ENCODE measurements around the gene ABCB6. TPM values are rescaled to one million over a fixed set of nuclear protein-coding genes. Genes with fewer than 3 reads are reported as not detected.

The ABCB6 gene
- polyA plus RNA-seq, 1 donor (not counting 4 experiments of a cell fraction or from before 2014, with no cell fraction given): 10.5 TPM

GRCh38 chr2:219178377-219179175 lies 40.2 kb downstream of the ABCB6 start:
- peaks cover 20% of the 10 kb centered on the region for H3K4me1 ChIP-seq (ENCODE audit: control insufficient read depth, extremely low read depth, insufficient read depth, low read length)
- FAIRE-seq (no peak), DNase-seq (ENCODE audit: low read depth, low spot score) (no peak)
- H3K4me3 ChIP-seq (ENCODE audit: control insufficient read depth in 2 of 3, extremely low read depth in 1 of 3, insufficient read depth in 2 of 3, low read depth in 1 of 3, low read length in 3 of 3): peak overlapping the region; percentile 81 to 90 (median 85)
- no peaks in the 10 kb centered on the region for H4K20me1 ChIP-seq (ENCODE audit: control insufficient read depth, extremely low read depth, insufficient read depth, low read length)
- no peaks in the 10 kb centered on the region for H3K9me3 ChIP-seq (ENCODE audit: control insufficient read depth, low read depth, low read length)
- peaks cover 31 to 33% of the 10 kb centered on the region in 2 experiments for H3K36me3 ChIP-seq (ENCODE audit: control insufficient read depth in 2 of 2, extremely low read depth in 1 of 2, insufficient read depth in 2 of 2, low read length in 2 of 2)
- peaks cover 2% of the 10 kb centered on the region for H3K9me1 ChIP-seq (ENCODE audit: control insufficient read depth, extremely low read depth, insufficient read depth, low read length)
- peak overlapping the region; percentile 95 for H3K9ac ChIP-seq (ENCODE audit: control insufficient read depth, extremely low read depth, insufficient read depth, low read length)
- TF ChIP-seq, protein P1, sequence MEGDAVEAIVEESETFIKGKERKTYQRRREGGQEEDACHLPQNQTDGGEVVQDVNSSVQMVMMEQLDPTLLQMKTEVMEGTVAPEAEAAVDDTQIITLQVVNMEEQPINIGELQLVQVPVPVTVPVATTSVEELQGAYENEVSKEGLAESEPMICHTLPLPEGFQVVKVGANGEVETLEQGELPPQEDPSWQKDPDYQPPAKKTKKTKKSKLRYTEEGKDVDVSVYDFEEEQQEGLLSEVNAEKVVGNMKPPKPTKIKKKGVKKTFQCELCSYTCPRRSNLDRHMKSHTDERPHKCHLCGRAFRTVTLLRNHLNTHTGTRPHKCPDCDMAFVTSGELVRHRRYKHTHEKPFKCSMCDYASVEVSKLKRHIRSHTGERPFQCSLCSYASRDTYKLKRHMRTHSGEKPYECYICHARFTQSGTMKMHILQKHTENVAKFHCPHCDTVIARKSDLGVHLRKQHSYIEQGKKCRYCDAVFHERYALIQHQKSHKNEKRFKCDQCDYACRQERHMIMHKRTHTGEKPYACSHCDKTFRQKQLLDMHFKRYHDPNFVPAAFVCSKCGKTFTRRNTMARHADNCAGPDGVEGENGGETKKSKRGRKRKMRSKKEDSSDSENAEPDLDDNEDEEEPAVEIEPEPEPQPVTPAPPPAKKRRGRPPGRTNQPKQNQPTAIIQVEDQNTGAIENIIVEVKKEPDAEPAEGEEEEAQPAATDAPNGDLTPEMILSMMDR (optimal IDR thresholded peaks at IDR 0.05 in 1 of 3, IDR thresholded peaks at IDR 0.05 in 1 of 3, conservative IDR thresholded peaks at IDR 0.05 in 1 of 3; ENCODE audit: extremely low read depth in 1 of 3, insufficient read depth in 2 of 3, low read length in 3 of 3): no peak
- no peak for TF ChIP-seq EZH2 (IDR thresholded peaks at IDR 0.05; ENCODE audit: low read length)
- H3K4me2 ChIP-seq (ENCODE audit: control insufficient read depth, extremely low read depth, insufficient read depth, low read depth, low read length): peak overlapping the region; percentile 86
- H3K79me2 ChIP-seq (ENCODE audit: control insufficient read depth, insufficient read depth, low read length): peaks cover 21% of the 10 kb centered on the region
- peak overlapping the region; percentile 45 for H3K27ac ChIP-seq (ENCODE audit: control insufficient read depth, insufficient read depth, low read length)
- H3K27me3 ChIP-seq (ENCODE audit: control insufficient read depth, extremely low read depth, insufficient read depth, low read length): no peaks in the 10 kb centered on the region
- dilution Hi-C loops (cut with MboI; ENCODE audit: extremely low pct_ligation_motif_present, low sequenced_read_pairs): no loop called here
- peak overlapping the region; percentile 82 for H2AFZ ChIP-seq (ENCODE audit: control insufficient read depth, low read length)

DNA sequence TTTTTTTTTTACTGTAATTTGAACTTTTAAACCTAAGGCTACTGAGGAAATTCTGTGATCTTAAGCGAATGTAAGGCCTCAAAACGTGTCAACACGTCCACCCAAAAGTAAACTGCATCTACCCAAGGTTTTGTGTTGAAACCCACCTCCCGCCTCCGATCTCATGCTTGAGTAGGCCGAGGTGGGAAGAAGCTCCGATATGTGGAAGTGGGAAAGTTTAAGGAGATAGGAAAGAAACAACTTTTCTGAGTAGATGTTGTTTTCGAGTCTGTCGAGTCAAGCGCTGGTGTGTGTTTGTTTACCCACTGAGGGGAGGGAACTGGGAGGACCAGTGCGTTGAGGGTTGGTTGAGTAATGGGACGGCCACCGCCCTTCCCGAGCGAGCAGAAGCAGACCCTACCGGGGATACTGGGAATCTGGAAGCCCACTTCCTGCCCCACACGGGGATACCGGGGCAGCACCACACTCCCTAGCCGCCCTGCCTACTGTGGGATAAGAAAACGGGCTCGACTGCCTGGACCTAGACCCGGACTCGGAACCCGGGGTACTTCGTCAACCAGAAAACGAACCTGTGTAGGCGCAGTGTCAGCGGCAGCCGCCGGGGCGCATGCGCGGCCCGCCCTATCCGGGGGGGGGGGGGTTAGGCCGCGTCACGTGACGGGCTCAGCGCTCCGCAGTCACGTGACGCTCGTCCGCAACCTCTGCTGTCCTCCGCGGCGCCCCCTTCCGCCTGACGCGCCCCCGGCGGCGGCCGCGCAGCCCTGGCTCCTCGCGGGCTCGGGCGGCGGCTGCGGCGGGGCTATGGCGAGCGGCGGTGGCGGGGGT lies 41.0 kb downstream of the ABCB6 start, which contains the start of gene RETREG2:
Gene RETREG2 (plus strand): TSS at position 724 of the 825 bp plus-strand sequence. CDS start 78 bp downstream, at position 802.
- no peaks in the 10 kb centered on the region for H3K9me3 ChIP-seq (ENCODE audit: control insufficient read depth, low read depth, low read length)
- peaks cover 29 to 32% of the 10 kb centered on the region in 2 experiments for H3K36me3 ChIP-seq (ENCODE audit: control insufficient read depth in 2 of 2, extremely low read depth in 1 of 2, insufficient read depth in 2 of 2, low read length in 2 of 2)
- H2AFZ ChIP-seq (ENCODE audit: control insufficient read depth, low read length): peak within 1 kb of the TSS; percentile 94
- FAIRE-seq: peak; percentile 53
- peak; percentile 59 for DNase-seq (ENCODE audit: low read depth, low spot score)
- dilution Hi-C loops (cut with MboI; ENCODE audit: extremely low pct_ligation_motif_present, low sequenced_read_pairs): no loop called here
- peak within 1 kb of the TSS; percentile 81 to 90 (median 85) for H3K4me3 ChIP-seq (ENCODE audit: control insufficient read depth in 2 of 3, extremely low read depth in 1 of 3, insufficient read depth in 2 of 3, low read depth in 1 of 3, low read length in 3 of 3)
- no peaks in the 10 kb centered on the region for H3K27me3 ChIP-seq (ENCODE audit: control insufficient read depth, extremely low read depth, insufficient read depth, low read length)
- H3K79me2 ChIP-seq (ENCODE audit: control insufficient read depth, insufficient read depth, low read length): peaks cover 21% of the 10 kb centered on the region
- peak within 1 kb of the TSS; percentile 86 for H3K4me2 ChIP-seq (ENCODE audit: control insufficient read depth, extremely low read depth, insufficient read depth, low read depth, low read length)
- peak within 1 kb of the TSS; percentile 95 for H3K9ac ChIP-seq (ENCODE audit: control insufficient read depth, extremely low read depth, insufficient read depth, low read length)
- peaks cover 20% of the 10 kb centered on the region for H3K4me1 ChIP-seq (ENCODE audit: control insufficient read depth, extremely low read depth, insufficient read depth, low read length)
- H3K9me1 ChIP-seq (ENCODE audit: control insufficient read depth, extremely low read depth, insufficient read depth, low read length): peaks cover 2% of the 10 kb centered on the region
- H4K20me1 ChIP-seq (ENCODE audit: control insufficient read depth, extremely low read depth, insufficient read depth, low read length): no peaks in the 10 kb centered on the region
- no peak for TF ChIP-seq EZH2 (IDR thresholded peaks at IDR 0.05; ENCODE audit: low read length)
- TF ChIP-seq, protein P1 (optimal IDR thresholded peaks at IDR 0.05 in 1 of 3, IDR thresholded peaks at IDR 0.05 in 1 of 3, conservative IDR thresholded peaks at IDR 0.05 in 1 of 3; ENCODE audit: extremely low read depth in 1 of 3, insufficient read depth in 2 of 3, low read length in 3 of 3): peak in 1 of 3 experiments; percentile 71
- H3K27ac ChIP-seq (ENCODE audit: control insufficient read depth, insufficient read depth, low read length): peak within 1 kb of the TSS; percentile 98
